K562 (cell line): ENCODE data around the gene PEPD. TPM values are rescaled to one million over a fixed set of nuclear protein-coding genes. Genes with fewer than 3 reads are reported as not detected.
"Not testable (repeated sequence)": the region's sequence is repeated elsewhere in the genome, so short reads cannot be mapped to it uniquely, and the experiment has no call there.

Experiments
- ATAC-seq: fragments of 200-7000 bp; cut with Tn5 transposase; 3 replicates; pipeline ENCODE4 v1.9.1; 2020; ENCODE audit warnings: moderate library complexity
- BruUV-seq: library from RNA; stranded (reverse); fragments of 400-500 nt; replicated peaks from 2 replicates; lab custom pipeline; 2021; lab: Mats Ljungman, UMichigan
- CTCF ChIA-PET: fragments of 300-600 bp; formaldehyde crosslinking; extraction: SDS; loops from one replicate; lab custom pipeline; 2021; ENCODE audit warnings: low intra/inter-chr PET ratio; lab: Yijun Ruan, JAX
- POLR2A ChIA-PET: fragments of 300-600, 350-650 bp; sonication (Branson Sonifier 250); formaldehyde crosslinking; extraction: SDS; loops from one replicate; lab custom pipeline; 2021; ENCODE audit warnings: antibody characterized with exemption, inconsistent platforms; lab: Yijun Ruan, JAX
- DNase-seq, 4 experiments: peaks; one replicate each; pipeline versions ENCODE4 v3.0.0 to v3.0.0-alpha.2; 2011 to 2018; ENCODE audit warnings: low spot score in 3 of 4, mixed read lengths in 3 of 4; ENCODE audit errors: extremely low read depth in 1 of 4
- FAIRE-seq: peaks from 2 replicates; lab custom pipeline; 2011; peaks lifted over from hg19 to GRCh38; lab: Jason Lieb, UNC
- H2AFZ ChIP-seq: 2 replicates; pipeline ENCODE4 v1.6.0; 2011; ENCODE audit warnings: low read depth, low read length, control low read depth, inconsistent platforms
- H3K27ac ChIP-seq: fragments of 200-600 bp; 3 replicates; pipeline ENCODE4 v1.8.0; 2011; ENCODE audit warnings: low read depth, mild to moderate bottlenecking, control low read depth, inconsistent platforms, low read length, moderate library complexity, mixed read lengths; ENCODE audit errors: extremely low read depth
- H3K27me3 ChIP-seq, 2 experiments: fragments of 300-600 bp in 1 of 2; 2 replicates in 1 of 2; 3 replicates in 1 of 2; pipeline versions ENCODE4 v1.6.0 to v1.8.0; 2011; ENCODE audit warnings: inconsistent platforms in 2 of 2, low read length in 2 of 2, mild to moderate bottlenecking in 1 of 2, mixed read lengths in 1 of 2, moderate library complexity in 1 of 2; ENCODE audit not compliant: control insufficient read depth in 2 of 2, insufficient read depth in 2 of 2
- H3K36me3 ChIP-seq: fragments of 300-600 bp; 3 replicates; pipeline ENCODE4 v1.8.0; 2011; ENCODE audit warnings: mild to moderate bottlenecking, low read length, inconsistent platforms; ENCODE audit not compliant: control insufficient read depth, insufficient read depth
- H3K4me1 ChIP-seq, 2 experiments: fragments of 200-600 bp in 1 of 2; replicated peaks in 1 of 2; 2 replicates in 1 of 2; 3 replicates in 1 of 2; pipeline versions ENCODE4 v1.5.1 to v1.8.0; 2011; ENCODE audit warnings: inconsistent platforms in 2 of 2, low read length in 2 of 2, mild to moderate bottlenecking in 1 of 2, mixed read lengths in 1 of 2, moderate library complexity in 1 of 2; ENCODE audit not compliant: control insufficient read depth in 2 of 2, insufficient read depth in 2 of 2
- H3K4me2 ChIP-seq: 2 replicates; pipeline ENCODE4 v1.6.1; 2011; ENCODE audit warnings: low read length, control low read depth, inconsistent platforms, mixed read lengths; ENCODE audit not compliant: insufficient read depth
- H3K4me3 ChIP-seq: fragments of 200-600 bp; sonication (generic), shearing (Covaris generic); 2 replicates; pipeline ENCODE4 v1.5.1; 2016; ENCODE audit warnings: control low read depth, inconsistent platforms
- H3K79me2 ChIP-seq: fragments of 200-600 bp; 3 replicates; pipeline ENCODE4 v1.8.0; 2011; ENCODE audit warnings: low read length, inconsistent platforms; ENCODE audit not compliant: control insufficient read depth, insufficient read depth
- H3K9ac ChIP-seq, 2 experiments: 2 replicates each; pipeline versions ENCODE4 v1.6.0 to v1.6.1; 2011; ENCODE audit warnings: low read depth in 2 of 2, low read length in 2 of 2, control low read depth in 1 of 2, inconsistent platforms in 1 of 2, mild to moderate bottlenecking in 1 of 2, mixed read lengths in 1 of 2; ENCODE audit not compliant: insufficient read depth in 1 of 2
- H3K9me1 ChIP-seq: one replicate; pipeline ENCODE4 v1.6.0; 2011; ENCODE audit warnings: inconsistent platforms, mild to moderate bottlenecking, low read length, moderate library complexity; ENCODE audit not compliant: control insufficient read depth, insufficient read depth
- H3K9me3 ChIP-seq: replicated peaks from 2 replicates; pipeline ENCODE4 v1.5.1; 2011; ENCODE audit warnings: low read depth, low read length, inconsistent platforms; ENCODE audit not compliant: control insufficient read depth, insufficient read depth
- H4K20me1 ChIP-seq: replicated peaks from 2 replicates; pipeline ENCODE4 v1.6.1; 2011; ENCODE audit warnings: low read length, inconsistent platforms, mixed read lengths; ENCODE audit not compliant: control insufficient read depth, insufficient read depth
- IRF1 ChIP-seq: sonication (generic); formaldehyde crosslinking; IDR thresholded peaks from 2 replicates; pipeline ENCODE4 v1.8.0; 2022; ENCODE audit warnings: missing genetic modification reagents, mild to moderate bottlenecking, borderline replicate concordance
- TCF7L2 ChIP-seq: fragments of 150-350 bp; IDR thresholded peaks from 2 replicates; pipeline ENCODE4 v1.6.1; 2016; ENCODE audit warnings: low read depth, mild to moderate bottlenecking, low read length, moderate library complexity
- ZNF280B ChIP-seq: fragments of 250-450 bp; sonication (Bioruptor Pico); IDR thresholded peaks from 2 replicates; pipeline ENCODE4 v1.5.1; 2021; ENCODE audit warnings: mild to moderate bottlenecking
- WGBS: fragments of 100-300 bp; shearing (Covaris generic); methylation state at CpG from one replicate; pipeline ENCODE4 v1.1.6; 2016; ENCODE audit warnings: low coverage, mixed read lengths; ENCODE audit not compliant: insufficient coverage; ENCODE audit errors: missing lambda C conversion rate; 5-methylcytosine and 5-hydroxymethylcytosine counted together
- in situ Hi-C: fragments of 300-500 bp; cut with MboI; formaldehyde crosslinking; loops from 4 replicates; pipeline ENCODE4 v1.15.0; 2018; ENCODE audit warnings: inconsistent platforms, mixed read lengths
- intact Hi-C: fragments of 100-400 bp; cut with micrococcal nuclease; formaldehyde crosslinking; loops from 2 replicates; pipeline ENCODE4 v1.14.2; 2022
- polyA plus RNA-seq, 8 experiments: library from polyadenylated mRNA; depleted of rRNA in 4 of 8; stranded (reverse) in 5 of 8; unstranded in 3 of 8; fragments of >200 nt; fragmentation: Nextera tagmentation in 2 of 8; fragmentation: Illumina TruSeq in 1 of 8; extraction: Ambion mirVana in 2 of 8; extraction: Trizol in 1 of 8; gene quantifications; 2 replicates each; pipeline versions ENCODE4 v1.2.1 to v1.2.3, GENCODE V29; 2011 to 2014; ENCODE audit warnings: inconsistent platforms in 1 of 8, missing spikeins in 1 of 8
- total RNA-seq, 7 experiments: library from RNA; depleted of rRNA in 6 of 7; stranded (reverse); fragments of >200 nt in 6 of 7; fragmentation: Illumina TruSeq in 2 of 7; extraction: Trizol in 2 of 7; gene quantifications; 2 replicates each; pipeline versions ENCODE4 v1.2.1 to v1.2.3, GENCODE V29; 2011 to 2021; ENCODE audit warnings: low replicate concordance in 1 of 7

Gene PEPD
- total and polyA plus RNA-seq, 9 of the 15 experiments (the other 6 are each of a cell fraction or from before 2014, with no cell fraction given) = 1.3 to 19.2 (median 16.0) TPM

- intact Hi-C loops = no loop called here
- Histone ChIP-seq H3K27ac (no peak overlapping the region), H3K4me2 (no peak overlapping the region), H3K79me2 (no peaks in the 10 kb centered on the region), H3K9me1 (no peaks in the 10 kb centered on the region), H3K4me3 (no peak overlapping the region), H3K9ac (no peak overlapping the region), H4K20me1 (no peaks in the 10 kb centered on the region), H2AFZ (no peak overlapping the region), H3K9me3 (no peaks in the 10 kb centered on the region), H3K36me3 (no peaks in the 10 kb centered on the region), H3K27me3 (peaks cover 4 to 30% of the 10 kb centered on the region in 2 experiments; a peak in 3 of 5 replicates), H3K4me1 (no peaks in the 10 kb centered on the region)
- FAIRE-seq (no peak), DNase-seq (no peak), ATAC-seq (no peak)
- no TSS peak for BruUV-seq
- 1% methylated on average over 7 of the region's 7 CpGs for WGBS
- ChIA-PET CTCF (no interaction called here), POLR2A (interaction anchor here (0.6 to 0.8 kb wide), 3 partner anchors 14 to 386 kb away, joined by 3 to 4 read pairs (median 3); no protein-coding TSS in a partner anchor)
- in situ Hi-C loops = no loop called here
- TF ChIP-seq ZNF280B (CRISPR knock-in tag) (no peak), IRF1 (no peak), TCF7L2 (no peak)
Observed at GRCh38 chr19:33562636-33563035, 41.0 kb upstream of the PEPD start.

GRCh38 chr19:33561666-33562065, 40.1 kb upstream of the PEPD start:
- H3K4me3 ChIP-seq, H3K4me2 ChIP-seq, H3K27ac ChIP-seq, H3K79me2 ChIP-seq, FAIRE-seq, H3K9me3 ChIP-seq, BruUV-seq, CTCF ChIA-PET, H3K4me1 ChIP-seq, H3K36me3 ChIP-seq, H3K9ac ChIP-seq, H3K9me1 ChIP-seq, H2AFZ ChIP-seq, intact Hi-C loops, DNase-seq, POLR2A ChIA-PET, ATAC-seq, H4K20me1 ChIP-seq, in situ Hi-C loops: not testable (repeated sequence)
- 4% methylated on average over 4 of the region's 5 CpGs for WGBS
- peaks cover 4 to 31% of the 10 kb centered on the region in 2 experiments; a peak in 3 of 5 replicates for H3K27me3 ChIP-seq
